ENCODE data around the gene ZNF681. TPM values are rescaled to one million over a fixed set of nuclear protein-coding genes. Genes with fewer than 3 reads are reported as not detected.

Gene ZNF681
- total and polyA plus RNA-seq, 2 of the 13 experiments (the other 11 are each of a cell fraction or from before 2014, with no cell fraction given): not detected

- H3K27me3 ChIP-seq (ENCODE audit: control insufficient read depth in 1 of 2, insufficient read depth in 2 of 2, low read length in 2 of 2): no peaks in the 10 kb centered on the region; a peak in 1 of 5 replicates
- ATAC-seq (no peak), FAIRE-seq (no peak), DNase-seq (ENCODE audit: low spot score) (no peak)
- H3K4me2 ChIP-seq (ENCODE audit: low read depth, low read length): no peak overlapping the region
- H2AFZ ChIP-seq (ENCODE audit: low read length): no peak overlapping the region
- TF ChIP-seq THYN1 (CRISPR knock-in tag; IDR thresholded peaks at IDR 0.05; ENCODE audit: borderline replicate concordance, low read depth) (no peak), ZBTB25 (CRISPR knock-in tag; IDR thresholded peaks at IDR 0.05) (no peak), KLF6 (CRISPR knock-in tag; IDR thresholded peaks at IDR 0.05) (no peak), ZBTB43 (CRISPR knock-in tag; conservative IDR thresholded peaks at IDR 0.05) (no peak), SOX13 (IDR thresholded peaks at IDR 0.05) (no peak), SOX13 (CRISPR knock-in tag; conservative IDR thresholded peaks at IDR 0.05 in 1 of 2, IDR thresholded peaks at IDR 0.05 in 1 of 2) (no peak), ZNF773 (CRISPR knock-in tag; IDR thresholded peaks at IDR 0.05; ENCODE audit: borderline replicate concordance) (no peak), CENPT (CRISPR knock-in tag; IDR thresholded peaks at IDR 0.05; ENCODE audit: low read depth) (no peak), LBX2 (CRISPR knock-in tag; IDR thresholded peaks at IDR 0.05; ENCODE audit: borderline replicate concordance) (no peak), ZFP91 (CRISPR knock-in tag; IDR thresholded peaks at IDR 0.05; ENCODE audit: borderline replicate concordance) (no peak), ASH2L (IDR thresholded peaks at IDR 0.05; ENCODE audit: insufficient read length, low read depth, low read length) (no peak)
- WGBS (ENCODE audit: low lambda C conversion rate): 31% methylated on average over 5 of the region's 5 CpGs
- peaks cover 86% of the 10 kb centered on the region for H3K9me3 ChIP-seq (ENCODE audit: low read length)
- H4K20me1 ChIP-seq (ENCODE audit: insufficient read depth, low read length): no peaks in the 10 kb centered on the region
- no peaks in the 10 kb centered on the region for H3K79me2 ChIP-seq (ENCODE audit: insufficient read depth, low read length)
- no peaks in the 10 kb centered on the region for H3K36me3 ChIP-seq (replicated peaks in 1 of 2; ENCODE audit: control insufficient read depth in 1 of 2, insufficient read depth in 2 of 2, low read length in 2 of 2)
- H3K4me3 ChIP-seq (replicated peaks in 1 of 3; ENCODE audit: insufficient read depth in 1 of 3, low read depth in 2 of 3, low read length in 3 of 3): no peak overlapping the region
- BruUV-seq (replicated peaks): no TSS peak
- intact Hi-C loops (cut with micrococcal nuclease; ENCODE audit: unreplicated experiment): no loop called here
- no peak overlapping the region for H3K27ac ChIP-seq (ENCODE audit: extremely low read length, insufficient read depth, low read length)
- CTCF ChIA-PET (ENCODE audit: low intra/inter-chr PET ratio, low total read pairs): no interaction called here
- no peaks in the 10 kb centered on the region for H3K4me1 ChIP-seq (ENCODE audit: insufficient read depth, low read length)
- in situ Hi-C loops (cut with HindIII; ENCODE audit: extremely low pct_ligation_motif_present, low pct_unique_long_range_greater_than_20kb): no loop called here
- H3K9ac ChIP-seq (ENCODE audit: insufficient read depth, low read depth, low read length): no peak overlapping the region
- POLR2A ChIA-PET: no interaction called here
Observed at GRCh38 chr19:23792784-23793183, 34.1 kb upstream of the ZNF681 start.
